A172 (cell line): ENCODE measurements around the gene METTL9. TPM values are rescaled to one million over a fixed set of nuclear protein-coding genes. Genes with fewer than 3 reads are reported as not detected.
"Not testable (repeated sequence)": the region's sequence is repeated elsewhere in the genome, so short reads cannot be mapped to it uniquely, and the experiment has no call there.

ENCODE experiments used
- DNase-seq: peaks from one replicate; pipeline ENCODE4 v3.0.0-alpha.2; 2015; ENCODE audit warnings: low spot score
- total RNA-seq: library from RNA; depleted of rRNA; stranded (reverse); fragments of >200 nt; shearing (Covaris generic); gene quantifications from 2 replicates; pipeline ENCODE4 v1.2.3, GENCODE V29; 2014; rRNA removed

METTL9 gene
- total RNA-seq, result 120 and 133 TPM in 2 replicates

DNA sequence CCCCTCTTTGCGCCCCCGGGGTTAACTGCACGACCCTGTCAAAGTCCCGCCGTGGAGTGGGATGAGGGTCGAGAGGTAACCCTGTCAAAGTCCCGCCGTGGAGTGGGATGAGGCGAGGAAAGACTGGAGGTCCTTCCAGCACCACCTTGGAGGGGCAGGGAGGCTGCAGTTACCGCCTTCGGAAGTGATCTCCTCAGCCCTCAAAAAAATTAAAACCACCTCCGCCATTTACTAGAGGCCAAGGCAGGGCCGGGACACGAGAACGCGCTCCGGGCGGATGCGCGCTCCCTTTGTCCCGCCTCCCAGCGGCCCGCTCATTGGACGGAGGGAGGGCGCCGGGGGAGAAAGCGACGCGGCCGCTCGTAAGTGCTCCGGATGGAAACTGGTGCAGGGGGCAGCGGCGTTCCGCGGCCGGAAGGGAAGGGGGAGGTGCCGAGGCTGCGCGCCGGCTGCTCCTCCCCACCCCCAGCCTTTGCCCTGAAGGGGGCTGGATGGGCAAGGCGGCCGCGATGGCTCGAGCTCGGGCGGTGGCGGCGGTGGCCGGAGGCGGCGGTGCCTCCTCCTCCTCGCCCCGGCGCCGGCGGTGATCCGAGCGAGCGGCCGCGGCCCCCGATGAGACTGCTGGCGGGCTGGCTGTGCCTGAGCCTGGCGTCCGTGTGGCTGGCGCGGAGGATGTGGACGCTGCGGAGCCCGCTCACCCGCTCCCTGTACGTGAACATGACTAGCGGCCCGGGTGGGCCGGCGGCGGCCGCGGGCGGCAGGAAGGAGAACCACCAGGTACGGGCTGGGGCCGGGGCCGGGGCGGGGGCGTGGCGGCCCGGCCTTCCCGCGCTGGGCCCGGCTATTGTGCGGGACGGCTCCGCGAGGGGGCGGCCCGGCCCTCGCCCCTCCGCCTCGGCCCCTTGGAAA is at the start of gene METTL9:
Gene METTL9, plus strand, starts transcription at position 456 of the 909 bp plus-strand sequence. Its CDS starts 157 bp downstream, at position 613.
- peak; percentile 87 for DNase-seq

DNA sequence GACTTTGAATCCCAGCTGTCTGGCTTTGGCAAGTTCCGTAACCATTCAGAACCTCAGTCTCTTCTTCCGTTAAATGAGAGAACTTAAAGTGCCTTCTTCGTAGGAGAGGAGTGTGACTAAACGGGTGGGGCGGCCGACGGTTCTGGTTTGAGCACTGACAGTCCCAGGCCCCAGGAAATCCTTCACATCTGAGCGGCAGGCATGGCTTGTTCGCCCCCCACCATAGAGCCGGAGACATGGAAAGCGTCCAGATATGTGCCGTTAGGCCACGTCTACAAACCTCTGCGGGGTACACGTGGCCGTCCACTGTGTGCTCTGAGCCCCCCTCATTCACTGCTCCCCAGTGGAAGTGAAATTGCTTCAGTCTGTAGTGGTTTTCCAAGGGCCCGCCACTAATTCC is 49.4 kb upstream of the METTL9 start:
- not testable (repeated sequence) for DNase-seq

DNA sequence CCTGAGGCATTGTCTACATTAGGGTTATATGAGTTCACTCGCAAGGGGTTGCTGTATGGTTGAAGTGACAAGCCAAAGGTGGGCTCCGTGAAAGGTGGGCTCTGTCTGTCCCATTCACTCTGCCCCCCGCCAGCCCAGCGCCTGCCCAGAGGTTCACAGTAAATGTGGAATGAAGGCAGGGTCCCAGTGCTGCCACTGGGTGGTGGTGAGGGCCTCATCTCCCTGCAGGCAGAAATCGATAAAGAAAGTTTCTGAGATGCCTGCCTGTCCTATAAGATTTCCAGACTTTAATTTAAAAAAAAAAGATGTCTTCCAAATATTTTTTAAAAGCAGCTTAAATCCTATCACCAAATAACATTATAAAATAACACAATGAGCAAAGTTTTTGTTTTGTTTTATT is 48.9 kb upstream of the METTL9 start:
- not testable (repeated sequence) for DNase-seq

DNA sequence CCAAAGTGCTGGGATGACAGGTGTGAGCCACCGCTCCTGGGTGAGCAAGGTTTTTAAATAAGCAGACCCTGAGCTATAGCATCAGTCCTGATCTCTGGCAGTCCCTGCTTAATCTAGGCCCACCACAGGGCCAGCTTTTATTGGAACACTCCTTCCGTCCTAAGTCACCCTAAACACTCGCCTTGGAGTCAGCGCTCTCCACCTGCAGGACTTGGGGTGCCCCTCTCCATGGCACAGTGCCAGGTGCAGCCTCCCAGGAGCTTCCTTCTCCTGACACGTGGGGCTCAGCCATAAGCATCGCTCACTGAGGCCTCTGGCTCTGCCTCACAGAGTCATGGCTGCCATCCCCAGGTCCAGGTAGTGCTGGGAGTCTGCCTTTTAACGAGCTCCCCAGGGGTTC is 48.3 kb upstream of the METTL9 start:
- DNase-seq, result not testable (repeated sequence)

DNA sequence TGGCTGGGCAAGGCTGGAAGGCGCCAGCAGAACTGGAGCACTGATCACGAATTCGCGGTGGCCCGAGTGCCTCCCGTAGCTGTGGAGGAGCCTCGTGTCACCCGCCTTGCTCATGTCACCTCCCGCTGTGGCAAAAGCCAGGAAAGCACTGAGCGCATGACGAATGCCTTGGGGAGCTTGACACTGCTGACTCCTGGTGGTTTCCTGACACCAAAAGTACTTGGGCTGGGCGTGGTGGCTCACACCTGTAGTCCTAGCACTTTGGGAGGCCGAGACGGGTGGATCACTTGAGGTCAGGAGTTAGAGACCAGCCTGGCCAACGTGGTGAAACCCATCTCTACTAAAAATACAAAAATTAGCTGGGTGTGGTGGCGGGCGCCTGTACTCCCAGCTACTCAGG is 47.8 kb upstream of the METTL9 start:
- not testable (repeated sequence) for DNase-seq

DNA sequence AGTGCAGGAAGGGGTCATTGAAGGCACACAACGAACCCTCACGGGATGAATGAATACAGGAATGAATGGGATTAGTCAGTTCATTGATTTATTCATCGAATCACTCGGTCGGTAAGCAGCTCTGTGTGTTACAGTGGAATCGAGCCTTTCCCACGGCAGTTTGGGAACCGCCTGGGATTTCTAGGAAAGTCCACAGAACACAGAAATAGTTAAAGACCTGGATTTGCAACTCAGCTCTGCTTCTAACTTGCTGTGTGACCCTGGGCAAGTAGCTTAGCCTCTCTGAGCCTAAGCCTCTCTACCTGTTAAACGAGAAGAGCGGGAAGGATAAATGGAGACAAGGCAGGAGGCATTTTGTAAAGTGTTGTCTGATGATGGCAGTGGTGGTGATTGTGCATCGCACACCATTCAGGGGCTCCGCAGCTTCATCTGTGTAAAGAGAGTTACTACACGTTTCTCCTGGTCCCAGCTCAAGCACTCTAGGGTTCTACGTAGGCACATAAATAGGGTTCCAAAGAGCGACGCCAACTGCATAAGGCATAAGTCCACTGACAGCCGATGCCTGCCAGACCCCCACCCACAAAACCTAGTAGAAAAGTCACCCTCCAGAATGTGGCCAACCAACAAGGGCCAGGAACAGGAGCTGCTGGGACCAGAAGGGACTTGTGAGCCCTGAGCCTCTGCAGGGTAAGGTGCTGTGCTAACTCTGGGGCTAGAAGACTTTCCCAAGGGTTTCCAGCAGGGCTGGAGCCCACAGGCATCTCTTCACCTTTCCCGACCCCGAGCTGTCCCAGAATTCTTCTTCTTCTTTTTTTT is 45.7 kb upstream of the METTL9 start:
- DNase-seq, result not testable (repeated sequence)

DNA sequence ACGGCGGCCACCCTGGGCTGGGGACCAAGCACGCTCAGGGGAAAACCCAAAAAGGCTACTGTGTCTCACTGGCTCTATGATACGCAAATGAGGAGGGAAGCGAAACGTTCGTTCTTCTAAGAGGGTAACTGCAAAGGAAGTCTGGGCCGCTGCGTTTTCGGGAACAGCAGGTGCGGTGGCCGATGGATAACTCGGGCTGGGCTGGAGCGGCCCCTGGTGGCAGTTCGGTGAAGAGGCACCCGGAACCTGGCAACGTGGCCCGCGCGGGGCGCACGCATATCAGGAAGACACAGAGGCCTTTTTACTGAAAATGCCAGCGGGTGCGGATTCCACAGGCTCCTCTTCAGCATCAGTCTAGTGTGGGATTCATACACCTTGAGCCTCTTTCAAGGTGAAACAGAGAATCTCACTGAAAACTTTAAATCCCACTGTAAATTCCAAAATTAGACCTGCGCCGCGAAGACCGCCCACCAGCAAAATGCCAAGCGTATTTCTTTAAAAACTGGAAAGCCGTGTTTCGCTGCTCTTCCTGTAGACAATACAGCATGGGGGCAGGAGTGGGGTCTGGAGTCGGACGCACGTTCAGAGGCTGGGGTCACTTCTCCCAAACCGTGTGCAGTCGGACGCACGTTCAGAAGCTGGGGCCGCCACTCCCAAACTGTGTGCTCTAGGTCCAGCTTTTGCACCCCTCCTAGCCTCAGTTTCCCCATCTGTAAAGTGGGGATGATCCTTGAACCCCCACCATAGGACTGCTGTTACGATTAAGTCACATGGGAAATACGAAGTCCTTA is 44.4 kb upstream of the METTL9 start:
- peak; percentile 61 for DNase-seq

DNA sequence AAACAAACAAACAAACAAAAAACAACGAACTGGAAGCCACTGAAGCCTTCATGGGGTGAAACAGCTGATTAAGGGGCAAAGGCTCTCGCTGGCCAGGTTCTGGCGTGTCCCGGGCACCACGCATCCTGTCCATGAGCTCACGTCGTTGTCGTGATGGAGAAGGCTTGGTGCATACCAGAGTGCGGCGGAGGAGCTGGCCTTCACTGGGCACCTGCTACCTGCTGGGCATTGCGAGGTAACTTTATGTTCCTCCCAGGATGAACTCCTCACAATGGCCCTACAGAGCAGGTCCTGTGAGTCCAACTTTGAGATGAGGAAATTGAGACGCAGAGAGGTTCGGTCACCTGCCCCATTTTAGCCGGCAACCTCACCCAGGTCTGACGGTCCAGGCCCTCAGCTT is 43.8 kb upstream of the METTL9 start:
- not testable (repeated sequence) for DNase-seq

DNA sequence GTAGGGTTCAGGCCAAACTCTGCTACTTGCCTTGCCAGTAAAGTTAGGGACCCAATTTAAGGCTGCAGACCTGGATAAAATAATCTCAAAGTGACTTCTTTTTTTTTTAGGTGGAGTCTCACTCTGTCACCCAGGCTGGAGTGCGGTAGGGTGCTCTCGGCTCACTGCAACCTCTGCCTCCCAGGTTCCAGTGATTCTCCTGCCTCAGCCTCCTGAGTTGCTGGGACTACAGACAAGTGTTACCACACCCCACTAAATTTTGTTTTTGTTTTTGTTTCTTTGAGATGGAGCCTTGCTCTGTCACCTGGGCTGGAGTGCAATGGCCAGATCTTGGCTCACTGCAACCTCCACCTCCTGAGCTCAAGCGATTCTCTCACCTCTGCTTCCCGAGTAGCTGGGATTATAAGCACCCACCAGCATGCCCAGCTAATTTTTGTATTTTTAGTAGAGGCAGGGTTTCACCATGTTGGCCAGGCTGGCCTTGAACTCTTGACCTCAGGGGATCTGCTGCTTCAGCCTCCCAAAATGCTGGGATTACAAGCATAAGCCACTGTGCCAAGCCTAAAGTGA is 43.3 kb upstream of the METTL9 start:
- DNase-seq, result not testable (repeated sequence)

DNA sequence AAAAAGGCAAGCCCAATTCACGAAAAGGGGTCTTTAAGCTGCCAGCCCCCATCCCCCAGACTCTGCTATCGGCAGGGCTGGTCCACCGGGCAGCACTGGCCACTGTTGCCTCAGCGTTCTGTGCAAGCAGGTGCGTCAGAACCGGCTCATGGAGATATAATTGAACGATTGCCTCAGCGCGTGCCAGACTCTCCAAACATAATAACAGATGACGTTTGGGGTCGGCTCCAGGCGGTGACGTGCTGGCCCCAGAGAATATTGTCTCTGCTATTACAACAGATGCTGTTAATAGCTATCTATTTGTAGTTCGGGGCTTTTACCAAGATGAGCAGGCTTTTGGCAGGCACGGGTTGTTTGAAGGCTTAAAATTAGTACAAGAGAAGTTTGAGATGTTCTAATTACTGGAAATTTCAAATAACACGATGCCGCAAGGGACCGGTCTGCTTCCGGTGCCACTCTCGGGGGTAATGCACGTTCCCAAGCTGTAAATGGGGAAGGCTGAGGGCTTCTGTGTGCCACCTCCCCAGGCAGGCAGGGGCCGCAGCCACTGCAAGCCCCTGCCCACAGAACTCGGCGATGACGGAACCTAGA is 42.6 kb upstream of the METTL9 start:
- not testable (repeated sequence) for DNase-seq

DNA sequence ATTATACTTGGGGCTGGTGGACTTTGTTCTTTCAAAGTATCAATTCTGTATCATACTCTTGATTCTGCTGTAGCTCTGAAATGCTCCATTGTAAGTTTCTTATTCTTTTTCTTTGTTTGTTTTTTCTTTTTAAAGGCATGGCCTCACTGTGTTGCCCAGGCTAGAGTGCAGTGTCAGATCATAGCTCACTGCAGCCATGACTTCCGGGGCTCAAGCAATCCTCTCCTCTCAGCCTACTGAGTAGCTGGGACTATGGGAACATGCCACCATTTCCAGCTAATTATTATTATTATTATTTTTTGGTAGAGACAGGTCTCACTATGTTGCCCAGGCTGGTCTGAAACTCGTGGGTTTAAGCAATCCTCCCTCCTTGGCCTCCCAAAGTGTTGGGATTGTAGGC is 38.9 kb upstream of the METTL9 start:
- DNase-seq, result no peak

DNA sequence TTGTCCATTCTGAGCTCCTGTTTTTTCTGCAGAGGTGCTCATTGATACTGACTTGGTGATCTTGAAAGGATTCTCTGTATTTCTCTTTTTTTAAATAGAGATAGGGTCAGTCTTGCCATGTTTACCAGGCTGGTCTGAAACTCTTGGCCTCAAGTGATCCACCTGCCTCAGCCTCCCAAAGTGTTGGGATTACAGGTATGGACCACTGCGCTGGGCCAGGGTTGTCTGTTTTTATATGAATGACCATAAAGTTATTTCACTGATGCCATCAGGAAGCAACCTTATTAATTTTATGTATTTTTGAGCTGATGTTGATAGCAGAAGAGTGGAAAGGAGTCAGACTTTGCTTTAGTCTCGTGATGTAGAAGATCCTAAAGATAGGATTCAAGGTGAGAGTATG is 35.7 kb upstream of the METTL9 start:
- DNase-seq, result no peak

DNA sequence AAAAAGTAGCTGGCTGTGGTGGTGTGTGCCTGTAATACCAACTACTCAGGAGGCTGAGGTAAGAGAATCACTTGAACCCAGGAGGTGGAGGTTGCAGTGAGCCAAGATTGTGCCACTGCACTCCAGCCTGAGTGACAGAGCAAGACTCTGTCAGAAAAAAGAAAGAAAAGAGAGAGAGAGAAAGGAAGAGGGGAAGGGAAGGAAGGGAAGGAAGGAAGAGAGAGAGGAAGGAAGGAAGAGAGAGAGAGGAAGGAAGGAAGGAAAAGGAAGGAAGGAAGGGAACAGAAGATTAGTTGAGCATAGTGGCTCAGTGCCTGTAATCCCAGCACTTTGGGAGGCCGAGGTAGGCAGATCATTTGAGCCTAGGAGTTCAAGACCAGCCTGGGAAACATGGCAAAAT is 35.0 kb upstream of the METTL9 start:
- DNase-seq, result not testable (repeated sequence)

DNA sequence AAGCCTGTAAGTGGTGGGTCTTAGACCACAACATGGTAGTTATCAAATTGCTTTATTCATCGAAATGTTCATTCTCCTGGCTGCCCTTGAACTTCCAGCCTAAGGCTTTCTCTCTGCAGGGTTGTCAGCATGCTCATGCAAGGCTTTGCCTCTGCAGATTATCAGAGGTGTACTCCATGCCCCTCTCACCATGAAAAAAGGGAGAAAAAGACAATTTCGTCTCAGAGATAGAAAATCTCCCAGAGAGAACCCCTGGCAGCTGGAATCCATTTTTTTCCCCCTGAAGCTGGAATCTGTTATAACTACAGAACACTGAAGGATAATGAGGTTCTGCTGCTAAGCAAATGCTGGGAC is 33.9 kb upstream of the METTL9 start:
- no peak for DNase-seq

DNA sequence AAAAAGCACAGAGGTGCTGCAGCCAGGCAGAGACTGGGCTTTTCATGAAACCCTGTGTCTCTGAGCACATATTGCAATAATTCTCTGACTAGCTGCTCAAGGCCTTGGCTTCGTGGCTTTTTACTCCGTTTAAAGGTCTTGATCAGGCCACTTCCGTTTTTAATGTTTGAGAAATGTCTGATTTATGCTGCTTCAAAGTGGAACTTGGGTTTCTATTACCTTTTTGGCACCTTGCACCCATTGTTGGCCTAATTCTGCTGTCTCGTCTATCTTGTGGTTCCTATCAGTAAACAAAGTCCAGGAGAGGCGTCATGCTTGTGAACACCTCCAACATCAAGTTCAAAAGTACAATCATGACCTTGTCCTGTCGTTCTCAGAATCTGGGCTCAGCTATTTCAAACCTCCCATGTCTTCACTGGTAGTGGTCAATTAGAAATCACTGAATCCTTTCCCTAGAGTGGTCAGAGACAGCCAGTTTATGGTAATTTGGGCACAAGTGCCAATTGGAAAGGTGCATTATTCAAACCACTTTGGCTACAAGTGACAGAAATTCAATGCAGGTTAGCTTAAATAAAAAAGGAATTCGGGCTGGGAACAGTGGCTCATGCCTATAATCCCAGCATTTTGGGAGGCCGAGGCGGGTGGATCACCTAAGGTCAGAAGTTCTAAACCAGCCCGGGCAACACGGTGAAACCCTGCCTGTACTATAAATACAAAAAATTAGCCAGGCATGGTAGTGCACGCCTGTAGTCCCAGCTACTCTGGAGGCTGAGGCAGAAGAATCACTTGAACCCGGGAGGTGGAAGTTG is 33.3 kb upstream of the METTL9 start:
- no peak for DNase-seq

DNA sequence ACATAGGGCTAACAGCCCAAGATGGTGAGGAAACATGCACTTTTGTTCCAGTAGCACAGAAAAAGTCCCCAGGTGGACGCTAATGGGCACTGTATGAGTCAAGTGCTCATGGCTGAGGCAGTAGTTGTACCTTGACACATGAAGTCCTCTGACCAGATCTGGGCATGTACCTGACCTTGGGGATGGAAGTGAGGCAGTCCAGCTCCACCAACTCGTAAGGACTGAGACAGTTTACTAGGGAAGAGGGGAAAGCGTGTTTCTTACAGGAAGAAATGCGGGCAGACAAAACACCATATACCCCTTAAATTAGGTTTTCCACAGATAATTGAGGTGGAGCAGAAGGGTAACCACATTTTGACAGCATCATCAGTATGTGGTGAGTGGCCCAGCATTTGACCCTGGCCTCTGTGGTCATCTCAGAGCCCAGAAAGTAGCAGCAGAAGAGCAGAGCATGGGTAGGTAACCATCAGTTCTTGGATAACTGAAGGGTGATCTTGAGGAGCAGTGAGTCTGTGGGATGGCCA is 32.4 kb upstream of the METTL9 start:
- DNase-seq, result no peak

DNA sequence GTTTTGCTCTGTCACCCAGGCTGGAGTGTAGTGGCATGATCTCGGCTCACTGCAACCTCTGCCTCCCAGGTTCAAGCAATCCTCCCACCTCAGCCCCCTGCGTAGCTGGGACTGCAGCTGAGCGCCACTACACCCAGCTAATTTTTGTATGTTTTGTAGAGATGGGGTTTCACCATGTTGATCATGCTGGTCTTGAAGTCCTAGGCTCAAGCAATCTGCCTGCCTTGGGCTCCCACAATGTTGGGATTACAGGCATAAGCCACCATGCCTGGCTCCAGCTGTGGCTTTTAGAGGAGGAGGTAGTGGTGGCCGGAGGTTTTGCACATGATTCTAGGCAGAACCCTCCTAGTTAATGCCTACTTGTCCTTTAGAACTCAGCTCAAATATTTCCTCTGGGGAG is 31.9 kb upstream of the METTL9 start:
- DNase-seq, result not testable (repeated sequence)

DNA sequence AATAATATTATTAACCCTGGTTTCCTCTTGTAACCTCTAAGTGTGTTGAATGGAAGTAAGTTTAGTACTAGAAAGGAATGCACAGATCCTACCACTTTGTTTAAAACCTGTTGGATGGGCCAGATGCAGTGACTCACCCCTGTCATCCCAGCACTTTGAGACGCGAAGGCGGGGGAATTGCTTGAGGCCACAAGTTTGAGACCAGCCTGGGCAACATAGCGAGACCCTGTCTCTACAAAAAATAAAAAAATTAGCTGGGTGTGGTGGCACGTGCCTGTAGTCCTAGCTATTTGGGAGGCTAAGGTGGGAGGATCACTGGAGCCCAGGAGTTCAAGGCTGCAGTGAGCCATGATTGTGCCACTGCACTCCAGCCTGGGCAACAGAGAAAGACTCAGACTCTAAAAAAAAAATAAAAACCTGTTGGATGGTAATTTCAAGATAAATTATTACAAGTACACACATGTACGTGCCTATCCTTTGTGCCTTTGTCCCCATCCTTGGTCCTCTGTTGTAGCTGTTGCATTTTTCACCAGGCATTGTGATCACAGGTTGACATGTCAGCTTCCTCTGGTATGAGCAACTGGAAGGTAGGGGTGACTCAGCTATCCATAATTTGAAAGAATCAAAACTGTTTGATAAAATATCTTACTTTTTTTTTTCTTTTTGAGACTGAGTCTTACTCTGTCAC is 30.7 kb upstream of the METTL9 start:
- DNase-seq, result no peak

DNA sequence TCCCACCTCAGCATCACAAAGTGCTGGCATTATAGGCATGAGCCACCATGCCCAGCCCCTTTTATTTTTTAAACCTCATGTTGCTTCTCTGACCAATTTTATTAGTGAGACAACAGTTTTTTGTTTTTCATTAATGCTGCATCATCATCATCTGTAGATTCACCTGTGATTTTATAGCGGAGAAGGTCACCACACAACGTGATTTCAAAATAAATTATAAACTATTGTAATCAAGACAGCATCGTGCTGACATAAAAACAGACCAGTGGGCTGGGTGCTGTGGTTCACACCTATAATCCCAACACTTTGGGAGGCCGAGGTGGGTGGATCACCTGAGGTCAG is 28.7 kb upstream of the METTL9 start:
- no peak for DNase-seq

DNA sequence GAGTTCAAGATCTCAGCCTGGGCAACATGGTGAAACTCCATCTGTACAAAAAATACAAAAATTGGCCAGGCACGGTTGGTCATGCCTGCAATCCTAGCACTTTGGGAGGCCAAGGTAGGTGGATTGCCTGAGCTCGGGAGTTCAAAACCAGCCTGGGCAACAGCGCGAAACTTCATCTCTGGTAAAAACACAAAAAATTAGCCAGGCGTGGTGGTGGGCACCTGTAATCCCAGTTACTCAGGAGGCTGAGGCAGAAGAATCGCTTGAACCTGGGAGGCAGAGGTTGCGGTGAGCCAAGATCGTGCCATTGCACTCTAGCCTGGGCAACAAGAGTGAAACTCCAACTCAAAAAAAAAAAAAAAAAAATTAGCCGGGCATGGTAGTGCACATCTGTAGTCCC is 25.9 kb upstream of the METTL9 start:
- DNase-seq, result not testable (repeated sequence)
